Measurements from ENCODE around the gene MILR1. TPM values are rescaled to one million over a fixed set of nuclear protein-coding genes. Genes with fewer than 3 reads are reported as not detected.

The MILR1 gene
- total and polyA plus RNA-seq, 2 donors from 2014 or later: 2.2 to 17.8 TPM

DNA sequence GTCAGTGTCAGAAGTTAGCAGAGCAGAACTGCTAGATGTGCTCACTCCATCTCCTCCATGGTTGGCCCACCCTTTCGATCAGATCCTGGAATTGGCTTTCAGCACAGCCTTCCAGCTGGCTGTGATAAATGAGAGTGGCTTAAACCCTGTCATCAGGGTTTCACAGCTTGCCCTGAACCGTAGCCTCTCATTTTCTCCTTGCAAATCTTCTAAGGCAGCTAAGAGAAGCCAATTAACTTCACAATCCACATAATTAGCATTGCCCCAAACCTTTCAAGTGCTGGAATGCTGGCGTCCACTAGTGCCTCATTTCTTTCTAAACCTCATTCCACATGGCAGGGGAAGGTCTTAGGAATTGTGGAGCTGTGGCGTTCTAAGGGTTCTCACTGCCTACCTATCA, 21.7 kb downstream of the MILR1 start:
- no peaks in the 10 kb centered on the region for H3K9me3 ChIP-seq (ENCODE audit: control insufficient read depth in 2 of 3, insufficient read depth in 1 of 3, low read length in 3 of 3)
- intact Hi-C loops (cut with DNase I): no loop called here
- FAIRE-seq: no peak
- no peaks in the 10 kb centered on the region for H3K36me3 ChIP-seq (ENCODE audit: control insufficient read depth in 2 of 3, insufficient read depth in 3 of 3, low read length in 3 of 3)
- no peaks in the 10 kb centered on the region for H3K4me1 ChIP-seq (ENCODE audit: control insufficient read depth in 2 of 3, insufficient read depth in 2 of 3, low read depth in 1 of 3, low read length in 3 of 3)
- no peak overlapping the region for H3K4me3 ChIP-seq (ENCODE audit: low read length in 3 of 3)
- peak in 2 of 5 donors; percentile 8 to 15 for DNase-seq
- TF ChIP-seq CTCF (IDR thresholded peaks at IDR 0.05; ENCODE audit: borderline replicate concordance, extremely low read depth, insufficient read depth): no peak
- no peaks in the 10 kb centered on the region for H3K27me3 ChIP-seq (ENCODE audit: control insufficient read depth, insufficient read depth, low read length)
- no peak overlapping the region for H3K9ac ChIP-seq (ENCODE audit: low read length in 3 of 3)
- H3K27ac ChIP-seq (ENCODE audit: low read depth in 2 of 2, low read length in 2 of 2): no peak overlapping the region

DNA sequence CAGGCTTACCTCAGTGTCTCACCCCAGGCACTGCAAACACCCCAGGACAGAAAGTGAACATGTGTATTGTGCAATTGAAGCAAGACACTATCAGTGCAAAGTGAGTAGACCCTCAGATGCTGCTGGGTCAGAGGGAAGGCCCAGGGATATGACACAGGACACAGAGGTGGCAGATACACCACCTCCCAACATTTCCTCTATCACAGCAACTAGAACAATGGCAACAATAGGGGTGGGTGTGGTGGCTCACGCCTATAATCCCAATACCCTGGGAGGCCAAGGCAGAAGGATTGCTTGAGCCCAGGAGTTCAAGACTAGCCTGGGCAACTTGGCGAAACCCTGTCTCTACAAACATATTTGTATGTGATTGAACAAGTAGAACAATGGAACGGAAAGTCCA, 22.5 kb downstream of the MILR1 start:
- Histone ChIP-seq H3K9ac (ENCODE audit: low read length in 3 of 3) (no peak overlapping the region), H3K27ac (ENCODE audit: low read depth in 2 of 2, low read length in 2 of 2) (no peak overlapping the region), H3K4me1 (ENCODE audit: control insufficient read depth in 2 of 3, insufficient read depth in 2 of 3, low read depth in 1 of 3, low read length in 3 of 3) (no peaks in the 10 kb centered on the region), H3K36me3 (ENCODE audit: control insufficient read depth in 2 of 3, insufficient read depth in 3 of 3, low read length in 3 of 3) (no peaks in the 10 kb centered on the region), H3K9me3 (ENCODE audit: control insufficient read depth in 2 of 3, insufficient read depth in 1 of 3, low read length in 3 of 3) (no peaks in the 10 kb centered on the region), H3K4me3 (ENCODE audit: low read length in 3 of 3) (no peak overlapping the region), H3K27me3 (ENCODE audit: control insufficient read depth, insufficient read depth, low read length) (no peaks in the 10 kb centered on the region)
- no peak for FAIRE-seq
- TF ChIP-seq CTCF (IDR thresholded peaks at IDR 0.05; ENCODE audit: borderline replicate concordance, extremely low read depth, insufficient read depth): no peak
- intact Hi-C loops (cut with DNase I): no loop called here
- DNase-seq: no peak

GRCh38 chr17:64472564-64472963, 23.6 kb downstream of the MILR1 start:
- Histone ChIP-seq H3K9me3 (ENCODE audit: control insufficient read depth in 2 of 3, insufficient read depth in 1 of 3, low read length in 3 of 3) (no peaks in the 10 kb centered on the region), H3K9ac (ENCODE audit: low read length in 3 of 3) (no peak overlapping the region), H3K27ac (ENCODE audit: low read depth in 2 of 2, low read length in 2 of 2) (no peak overlapping the region), H3K4me1 (ENCODE audit: control insufficient read depth in 2 of 3, insufficient read depth in 2 of 3, low read depth in 1 of 3, low read length in 3 of 3) (no peaks in the 10 kb centered on the region), H3K27me3 (ENCODE audit: control insufficient read depth, insufficient read depth, low read length) (no peaks in the 10 kb centered on the region), H3K36me3 (ENCODE audit: control insufficient read depth in 2 of 3, insufficient read depth in 3 of 3, low read length in 3 of 3) (no peaks in the 10 kb centered on the region), H3K4me3 (ENCODE audit: low read length in 3 of 3) (no peak overlapping the region)
- DNase-seq (no peak), FAIRE-seq (no peak)
- intact Hi-C loops (cut with DNase I): no loop called here
- TF ChIP-seq CTCF (IDR thresholded peaks at IDR 0.05; ENCODE audit: borderline replicate concordance, extremely low read depth, insufficient read depth): no peak

- intact Hi-C loops (cut with DNase I): no loop called here
- H3K9me3 ChIP-seq (ENCODE audit: control insufficient read depth in 2 of 3, insufficient read depth in 1 of 3, low read length in 3 of 3): no peaks in the 10 kb centered on the region
- no peaks in the 10 kb centered on the region for H3K4me1 ChIP-seq (ENCODE audit: control insufficient read depth in 2 of 3, insufficient read depth in 2 of 3, low read depth in 1 of 3, low read length in 3 of 3)
- no peaks in the 10 kb centered on the region for H3K27me3 ChIP-seq (ENCODE audit: control insufficient read depth, insufficient read depth, low read length)
- no peak overlapping the region for H3K4me3 ChIP-seq (ENCODE audit: low read length in 3 of 3)
- H3K36me3 ChIP-seq (ENCODE audit: control insufficient read depth in 2 of 3, insufficient read depth in 3 of 3, low read length in 3 of 3): peaks cover 0 to 4% (median 3%) of the 10 kb centered on the region in 3 donors
- DNase-seq: no peak
- no peak overlapping the region for H3K9ac ChIP-seq (ENCODE audit: low read length in 3 of 3)
- no peak for TF ChIP-seq CTCF (IDR thresholded peaks at IDR 0.05; ENCODE audit: borderline replicate concordance, extremely low read depth, insufficient read depth)
- H3K27ac ChIP-seq (ENCODE audit: low read depth in 2 of 2, low read length in 2 of 2): no peak overlapping the region
- FAIRE-seq: no peak
Measured at GRCh38 chr17:64477849-64478248, 28.9 kb downstream of the MILR1 start.

Data from kidney (tissue), 14 donors.